Effector CD4-positive, alpha-beta T cell (primary cell): Measurements from ENCODE around the gene SPECC1.
"Not testable (repeated sequence)": the region's sequence is repeated elsewhere in the genome, so short reads cannot be mapped to it uniquely, and the experiment has no call there.

Experiments
- DNase-seq: peaks from one replicate; pipeline ENCODE4 v3.0.0-alpha.2; 2020

SPECC1 gene

GRCh38 chr17:20095336-20096080, 86.3 kb downstream of the SPECC1 start:
- DNase-seq: no peak

DNA sequence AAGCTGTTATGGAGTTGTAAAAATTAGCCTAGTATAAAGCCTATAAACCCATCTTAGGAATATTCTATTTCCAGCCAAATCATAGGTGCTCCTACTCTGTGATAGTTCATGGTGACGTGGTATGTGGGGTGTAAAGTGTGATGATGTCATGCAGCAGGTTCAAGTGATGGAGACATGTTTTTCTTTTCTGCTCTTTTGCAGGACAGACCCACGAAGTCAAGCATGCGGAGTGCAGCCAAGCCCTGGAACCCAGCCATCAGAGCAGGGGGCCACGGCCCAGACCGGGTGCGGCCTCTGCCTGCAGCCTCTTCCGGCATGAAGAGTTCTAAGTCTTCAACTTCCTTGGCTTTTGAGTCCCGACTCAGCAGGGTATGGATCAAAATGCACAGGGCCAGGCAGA, 87.3 kb downstream of the SPECC1 start:
- no peak for DNase-seq

GRCh38 chr17:20097330-20097729, 88.2 kb downstream of the SPECC1 start:
- no peak for DNase-seq

DNA sequence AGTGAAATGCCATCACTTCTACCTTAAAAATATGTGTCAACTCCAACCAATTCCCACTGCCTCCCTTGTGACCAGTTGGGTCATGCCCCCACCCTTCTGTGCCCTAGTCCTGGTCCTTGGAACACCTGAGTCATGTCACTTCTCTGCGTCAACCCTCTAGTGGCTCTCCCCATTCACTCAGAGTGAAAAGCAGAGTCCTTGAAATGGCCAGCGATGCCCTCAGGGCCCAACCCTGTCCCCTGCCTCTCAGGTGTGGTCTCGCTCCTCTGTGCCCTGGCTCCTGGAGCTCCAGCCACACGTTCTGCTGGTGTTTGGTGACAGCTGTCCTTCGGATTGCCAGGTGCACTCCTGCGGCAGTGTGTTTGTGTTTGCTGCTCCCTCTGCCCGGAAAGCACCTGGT, 89.2 kb downstream of the SPECC1 start:
- no peak for DNase-seq

DNA sequence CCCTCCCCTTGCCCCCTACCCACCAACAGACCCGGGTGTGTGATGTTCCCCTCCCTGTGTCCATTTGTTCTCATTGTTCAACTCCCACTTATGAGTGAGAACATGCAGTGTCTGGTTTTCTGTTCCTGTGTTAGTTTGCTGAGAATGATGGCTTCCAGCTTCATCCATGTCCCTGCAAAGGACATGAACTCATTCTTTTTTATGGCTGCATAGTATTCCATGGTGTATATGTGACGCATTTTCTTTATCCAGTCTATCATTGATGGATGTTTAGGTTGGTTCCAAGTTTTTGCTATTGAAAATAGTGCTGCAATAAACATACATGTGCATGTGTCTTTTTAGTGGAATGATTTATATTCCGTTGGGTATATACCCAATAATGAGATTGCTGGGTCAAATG, 91.6 kb downstream of the SPECC1 start:
- DNase-seq: not testable (repeated sequence)

DNA sequence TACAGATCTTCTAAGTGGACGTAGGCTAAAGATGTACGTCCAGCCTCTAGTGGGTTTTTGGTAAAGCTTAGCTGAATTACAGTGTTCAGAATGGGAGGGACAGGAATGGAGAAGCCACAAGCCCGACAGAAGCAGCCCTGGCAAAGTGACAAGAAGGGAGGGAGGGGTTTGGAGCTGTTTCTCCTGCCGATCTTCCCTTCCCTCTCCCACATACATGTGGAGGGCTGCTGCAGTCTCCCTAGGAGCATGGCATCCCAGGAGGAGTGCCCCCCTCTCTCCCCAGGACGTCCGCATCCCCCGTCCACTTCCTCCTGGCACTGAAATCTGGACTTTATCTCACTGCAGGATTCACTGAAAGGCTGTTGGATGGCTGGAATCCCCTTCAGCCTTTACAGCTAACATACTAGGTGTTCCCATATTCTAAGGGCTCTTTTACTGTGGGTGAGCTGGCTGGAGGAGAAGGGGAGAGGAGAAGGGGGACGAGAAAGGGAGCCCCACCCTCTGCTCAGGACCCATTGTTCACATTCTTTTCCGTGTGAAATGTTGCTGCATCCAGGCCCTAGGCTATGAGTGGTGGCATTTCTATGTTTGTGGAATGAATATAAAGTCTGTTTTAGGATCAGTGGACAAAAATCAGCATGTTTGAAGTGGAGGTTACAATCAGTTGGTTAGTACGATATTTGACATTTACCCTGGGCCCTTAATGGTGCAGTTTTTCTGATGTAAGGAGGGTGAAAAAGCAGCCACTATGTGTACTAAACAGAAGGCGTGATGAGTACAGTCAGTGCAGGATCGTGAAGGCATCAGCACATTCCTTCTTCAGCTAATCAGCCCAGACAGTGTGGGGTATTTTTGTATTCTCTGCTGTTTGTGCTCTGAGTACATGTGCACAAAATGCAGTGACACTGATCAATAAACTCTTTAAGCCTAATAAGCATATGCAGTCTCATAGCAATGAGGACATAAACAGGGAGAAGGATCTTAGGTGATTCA, 94.6 kb downstream of the SPECC1 start:
- no peak for DNase-seq

DNA sequence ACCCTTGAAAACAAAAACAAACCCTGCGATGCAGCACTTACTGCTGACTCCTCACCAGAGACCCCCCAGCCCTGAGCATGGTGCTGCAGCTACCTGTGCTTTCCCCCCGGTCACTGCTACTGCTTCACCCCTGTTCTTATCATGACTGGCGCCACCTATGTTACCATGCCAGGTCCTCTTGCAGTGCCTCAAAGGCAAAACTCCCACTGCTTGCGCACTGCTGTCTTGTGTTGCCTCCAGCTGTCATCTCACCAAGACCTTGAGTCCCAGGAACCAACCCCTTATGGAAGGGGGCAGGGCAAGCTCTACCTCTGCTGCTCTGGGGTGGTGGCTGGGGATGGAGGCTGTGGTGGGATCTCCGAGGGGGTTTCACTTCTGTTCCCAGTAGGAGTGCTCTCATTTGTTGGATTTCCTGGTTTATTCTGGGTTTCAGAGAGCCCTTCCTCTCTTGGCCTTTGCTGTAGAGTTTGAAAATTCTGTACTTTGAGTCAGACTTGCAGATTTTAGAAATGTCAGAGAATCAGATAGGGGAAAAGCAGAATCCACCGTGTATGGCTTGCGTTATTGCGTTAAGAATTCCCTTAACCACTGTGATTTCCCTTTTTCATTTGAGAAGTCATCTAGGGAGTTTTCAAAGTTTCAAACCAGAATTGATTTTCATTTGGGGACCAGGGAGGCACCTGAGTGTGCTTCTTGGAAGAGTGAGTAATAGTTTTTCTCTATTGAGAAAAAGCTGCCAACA, 96.6 kb downstream of the SPECC1 start:
- no peak for DNase-seq

DNA sequence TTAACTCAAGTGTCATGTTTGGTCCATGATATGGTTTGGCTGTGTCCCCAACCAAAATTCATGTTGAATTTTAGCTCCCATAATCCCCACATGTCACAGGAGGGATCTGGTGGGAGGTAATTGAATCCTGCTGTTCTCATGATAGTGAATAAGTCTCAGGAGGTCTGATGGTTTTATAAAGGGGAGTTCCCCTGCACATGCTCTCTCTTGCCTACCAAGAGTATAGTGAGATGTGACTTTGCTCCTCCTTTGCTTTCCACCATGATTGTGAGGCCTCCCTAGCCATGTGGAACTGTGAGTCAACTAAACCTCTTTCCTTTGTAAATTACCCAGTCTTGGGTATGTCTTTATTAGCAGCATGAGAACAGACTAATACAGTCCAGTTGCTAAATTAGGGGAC, 97.3 kb downstream of the SPECC1 start:
- DNase-seq: not testable (repeated sequence)

DNA sequence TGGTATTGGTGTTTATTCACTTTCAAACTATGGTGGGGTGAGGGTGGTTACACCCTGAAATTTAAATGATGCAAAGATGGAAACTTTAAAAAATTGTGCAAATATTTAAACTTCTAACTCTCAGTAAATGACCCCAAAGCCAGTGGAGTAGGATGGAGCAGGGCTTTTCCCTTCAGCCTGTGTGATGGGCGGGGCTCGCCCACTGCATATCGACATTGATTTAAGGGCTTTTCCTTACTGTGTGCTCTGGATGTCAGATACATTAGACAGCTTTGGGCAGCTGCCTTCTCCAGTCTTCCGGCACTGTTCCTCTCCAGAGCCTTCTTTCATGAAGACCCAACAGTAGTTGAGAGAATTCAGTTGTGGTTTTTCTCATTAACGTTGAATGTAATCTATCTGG, 99.9 kb downstream of the SPECC1 start:
- DNase-seq: no peak

- DNase-seq: no peak
Measured at GRCh38 chr17:20111538-20111937, 102.4 kb downstream of the SPECC1 start.

GRCh38 chr17:20114466-20114865, 105.3 kb downstream of the SPECC1 start:
- no peak for DNase-seq

DNA sequence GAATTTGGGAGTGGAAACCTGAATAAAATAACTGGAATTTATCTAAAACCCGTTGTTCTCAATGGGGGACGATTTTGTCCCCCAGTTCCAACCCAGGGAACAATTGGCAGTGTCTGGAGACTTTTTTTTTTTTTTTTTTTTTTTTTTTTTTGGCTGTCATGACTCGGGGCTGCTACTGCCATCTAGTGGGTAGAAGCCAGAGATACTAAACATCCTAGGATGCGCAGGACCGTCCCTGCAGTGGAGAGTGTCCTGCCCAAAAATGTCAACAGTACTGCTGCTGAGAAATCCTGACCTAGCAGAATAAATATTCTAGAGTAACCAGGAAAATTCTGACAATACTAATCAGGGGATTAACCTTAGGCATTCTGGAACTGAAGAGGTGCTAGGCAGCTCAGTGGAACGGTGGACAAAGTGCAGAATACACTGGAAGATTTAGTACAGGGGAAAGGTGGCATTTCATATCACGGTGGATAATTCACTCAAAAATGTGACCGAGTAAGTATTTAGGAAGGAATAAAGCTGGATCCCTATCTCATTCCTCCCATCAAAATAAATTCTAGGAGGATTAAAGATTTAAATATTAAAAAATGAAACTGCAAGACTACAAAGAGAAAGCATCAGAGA, 107.6 kb downstream of the SPECC1 start:
- peak; percentile 55 for DNase-seq

DNA sequence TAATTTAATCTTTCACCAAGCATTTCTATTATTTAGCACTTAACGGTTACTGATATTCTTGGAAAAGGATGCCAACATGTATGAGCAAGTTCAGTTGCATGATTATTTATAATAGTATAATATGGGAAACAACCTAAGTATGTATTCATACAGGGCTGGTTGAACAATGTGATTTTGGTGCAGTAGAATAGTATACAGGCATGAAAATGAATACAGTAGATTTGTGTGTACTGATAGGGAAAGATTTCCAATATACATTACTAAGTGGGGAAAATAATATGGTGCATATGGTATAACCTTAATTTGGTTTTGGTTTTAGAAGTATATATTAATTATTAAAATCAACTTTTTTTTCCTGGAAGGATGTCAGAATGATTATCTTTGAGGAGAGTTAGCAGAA, 109.1 kb downstream of the SPECC1 start:
- no peak for DNase-seq

DNA sequence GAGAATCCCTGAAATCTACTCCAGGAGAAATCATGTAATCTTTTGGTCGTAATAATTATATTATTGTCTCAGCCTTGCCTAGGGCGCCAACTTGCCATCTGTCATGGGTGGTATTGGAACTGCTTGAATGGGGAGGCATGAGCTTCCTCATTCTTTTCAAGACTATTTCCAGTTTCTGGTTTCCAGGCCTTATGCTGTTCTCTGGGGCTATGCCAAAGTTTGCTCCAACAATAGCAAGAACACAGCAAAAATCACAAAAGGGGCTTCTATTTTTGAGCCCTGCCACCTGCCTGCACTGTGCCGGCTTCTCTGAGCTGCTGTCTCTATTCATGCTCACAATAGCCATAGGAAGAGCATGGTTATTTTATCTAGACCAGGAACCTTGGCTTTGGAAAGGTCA, 111.7 kb downstream of the SPECC1 start:
- no peak for DNase-seq

DNA sequence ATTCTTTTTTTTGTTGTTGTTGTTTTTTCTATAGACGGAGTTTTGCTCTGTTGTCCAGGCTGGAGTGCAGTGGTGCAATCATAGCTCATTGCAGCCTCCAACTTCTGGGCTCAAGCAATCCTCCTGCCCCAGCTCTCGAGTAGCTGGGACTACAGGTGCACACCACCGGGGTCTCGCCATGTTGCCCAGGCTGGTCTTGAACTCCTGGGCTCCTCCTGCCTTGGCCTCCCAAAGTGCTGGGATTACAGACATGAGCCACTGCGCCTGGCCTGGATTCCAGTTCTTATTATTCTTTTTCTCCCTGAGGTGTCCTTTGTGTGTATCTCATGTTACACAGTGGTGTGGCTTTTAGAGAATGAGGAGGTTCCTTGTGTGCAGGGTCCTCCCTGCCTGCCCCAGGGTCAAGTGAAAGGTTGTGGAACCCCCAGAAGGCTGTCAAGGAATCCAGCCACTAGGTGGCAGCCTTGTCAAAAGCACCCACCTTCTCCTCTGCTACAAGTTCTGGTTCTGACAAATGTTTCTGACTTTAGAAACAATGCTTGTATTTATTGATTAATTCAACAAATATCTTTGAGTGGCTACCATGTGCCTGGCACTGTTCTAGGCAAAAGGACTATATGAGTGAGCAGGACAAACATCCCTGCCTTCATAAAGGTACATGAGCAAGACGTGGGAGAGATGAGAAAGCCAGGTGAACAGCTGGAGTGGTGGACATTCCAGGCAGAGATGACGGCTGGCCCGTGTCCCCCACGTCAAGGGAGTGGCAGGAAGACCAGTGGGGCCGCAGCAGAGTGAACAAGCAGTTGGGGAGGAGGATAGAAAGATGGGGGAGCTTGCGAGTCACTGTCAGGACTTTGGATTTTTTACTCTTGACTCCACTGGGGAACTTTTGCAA, 112.4 kb downstream of the SPECC1 start:
- DNase-seq: peak; percentile 56

- no peak for DNase-seq
Measured at GRCh38 chr17:20122254-20122879, 113.2 kb downstream of the SPECC1 start.

DNA sequence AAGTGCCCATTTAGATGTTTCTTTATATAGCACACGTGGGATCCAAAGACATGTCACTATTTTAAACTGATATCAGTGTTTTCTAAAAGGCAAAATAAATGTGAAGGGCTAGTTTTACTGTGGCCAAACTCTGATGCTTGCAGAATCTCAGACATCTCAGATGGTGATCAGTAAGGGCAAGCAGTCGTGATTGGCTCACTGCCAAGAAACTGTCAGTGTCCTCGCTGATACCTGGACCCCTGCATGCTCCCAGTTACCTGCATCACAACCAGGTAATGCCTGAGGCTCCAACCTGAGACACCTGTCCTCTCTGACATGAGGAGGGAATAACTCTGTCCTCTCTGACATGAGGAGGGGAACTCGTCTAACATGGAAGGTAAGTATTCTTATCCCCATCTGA, 114.0 kb downstream of the SPECC1 start:
- no peak for DNase-seq

DNA sequence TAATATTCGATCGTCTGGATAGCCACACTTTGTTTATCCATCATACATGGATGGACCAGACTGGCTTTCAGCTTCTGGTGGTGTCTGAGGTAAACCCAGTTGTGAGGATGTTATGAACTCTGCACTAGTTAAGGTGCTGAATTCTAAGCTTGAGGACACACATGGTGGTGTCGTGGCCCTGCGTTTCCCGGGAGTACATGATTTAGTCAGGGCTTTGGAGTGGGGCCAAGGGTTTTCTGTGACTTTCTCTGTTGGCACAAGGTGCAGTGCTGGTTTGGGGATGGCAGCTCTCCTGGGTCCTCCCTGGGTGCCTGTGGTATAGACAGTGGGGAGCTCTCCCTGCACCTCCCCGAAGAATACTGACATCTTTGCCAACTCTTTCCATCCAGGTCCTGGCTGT, 116.6 kb downstream of the SPECC1 start:
- DNase-seq: no peak

DNA sequence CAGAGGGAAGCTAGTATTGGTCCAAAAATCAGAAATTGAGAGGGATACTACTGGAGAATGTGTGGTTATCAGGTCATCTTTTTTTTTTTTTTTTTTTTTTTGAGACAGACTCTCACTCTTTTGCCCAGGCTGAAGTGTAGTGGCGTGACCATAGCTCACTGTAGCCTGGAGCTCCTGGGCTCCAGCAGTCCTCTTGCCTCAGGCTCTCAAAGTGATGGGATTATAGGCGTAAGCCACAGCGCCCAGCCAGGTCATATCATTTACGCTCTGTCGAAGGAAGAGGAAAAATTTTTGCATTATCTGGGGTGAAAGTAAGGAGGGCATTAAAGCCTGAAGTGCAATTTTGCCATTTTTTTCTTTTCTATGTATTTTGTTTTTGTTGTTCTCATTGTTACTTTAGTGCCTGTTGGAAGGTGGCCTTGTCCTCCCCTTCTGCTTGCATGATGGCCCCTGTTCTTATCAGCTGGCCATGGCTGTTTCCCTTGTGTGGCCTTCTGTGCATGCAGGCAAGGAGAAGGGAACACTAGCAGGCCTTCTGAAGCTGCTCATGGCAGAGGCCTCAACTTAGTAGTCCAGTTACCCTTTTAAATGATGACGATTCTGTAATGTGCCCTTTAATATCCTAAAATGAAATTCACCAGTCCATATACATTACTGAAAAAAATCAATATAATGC, 118.3 kb downstream of the SPECC1 start:
- DNase-seq: no peak

DNA sequence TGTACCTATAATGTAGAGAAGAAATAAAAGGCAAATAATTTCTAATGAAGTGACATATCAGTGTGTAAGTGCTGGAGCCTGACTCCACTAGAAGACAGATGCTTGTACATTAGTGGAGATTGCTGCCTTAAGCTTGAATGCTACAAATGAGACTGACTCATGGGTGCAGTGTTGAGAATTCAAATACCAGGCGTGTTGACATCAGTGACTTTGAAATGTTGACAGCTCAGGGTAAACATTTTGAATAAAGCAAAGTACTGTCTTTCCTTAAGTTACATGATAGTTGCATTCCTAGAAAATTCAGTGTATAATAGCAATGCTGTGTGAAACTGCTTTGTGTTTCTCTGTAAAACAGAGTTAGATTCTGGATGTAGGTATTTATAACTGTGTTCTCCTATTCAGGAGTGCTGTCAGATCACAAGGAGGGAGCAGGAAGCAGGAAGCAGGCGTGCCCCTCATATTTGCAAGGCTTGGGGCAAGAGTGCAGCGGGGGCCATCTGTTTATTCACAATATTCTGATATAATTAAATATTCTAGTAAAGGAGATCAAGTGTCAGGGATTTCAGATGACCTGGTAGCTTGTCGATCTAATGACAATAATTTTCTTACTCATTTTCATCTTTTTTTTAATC, 119.0 kb downstream of the SPECC1 start:
- DNase-seq: no peak
